ENCODE measurements around the gene NME7. TPM values are rescaled to one million over a fixed set of nuclear protein-coding genes. Genes with fewer than 3 reads are reported as not detected.
A peak's percentile ranks its signal among the peaks of the same experiment; 100 is the strongest.

The NME7 gene
- polyA plus RNA-seq, 1 of the 3 experiments (the other 2 are of a cell fraction): 13.7 TPM

GRCh38 chr1:169347688-169348382 lies 19.8 kb downstream of the NME7 start:
- H3K36me3 ChIP-seq (replicated peaks in 1 of 2; ENCODE audit: control insufficient read depth in 1 of 2, insufficient read depth in 2 of 2, low read length in 1 of 2): peaks cover 0 to 3% of the 10 kb centered on the region in 2 experiments
- H3K4me1 ChIP-seq (ENCODE audit: control insufficient read depth in 1 of 2, insufficient read depth in 2 of 2, low read depth in 1 of 2, low read length in 1 of 2): peaks cover 4% of the 10 kb centered on the region in 2 experiments; a peak in 1 of 4 replicates
- TF ChIP-seq REST (IDR thresholded peaks at IDR 0.05; ENCODE audit: low read depth, low read length) (no peak), YY1 (IDR thresholded peaks at IDR 0.05; ENCODE audit: low read depth) (no peak), GABPA (IDR thresholded peaks at IDR 0.05; ENCODE audit: low read depth) (no peak), JUND (IDR thresholded peaks at IDR 0.05) (no peak), IRF3 (IDR thresholded peaks at IDR 0.05; ENCODE audit: low read depth, low read length) (no peak), TAF1 (IDR thresholded peaks at IDR 0.05; ENCODE audit: borderline replicate concordance, low read depth, low read length) (no peak), PBX3 (IDR thresholded peaks at IDR 0.05) (no peak), NFIC (IDR thresholded peaks at IDR 0.05; ENCODE audit: borderline replicate concordance) (no peak)
- peak overlapping the region in 1 of 2 experiments; percentile 12; a peak in 1 of 4 replicates for H3K27ac ChIP-seq (ENCODE audit: low read depth in 2 of 2, low read length in 1 of 2)
- DNase-seq: no peak
- no peak overlapping the region for H3K4me3 ChIP-seq (ENCODE audit: low read depth in 2 of 2, low read length in 1 of 2)
- H3K27me3 ChIP-seq (ENCODE audit: insufficient read depth): no peaks in the 10 kb centered on the region
- H3F3A ChIP-seq (replicated peaks; ENCODE audit: insufficient read depth): no peaks in the 10 kb centered on the region
- no peak overlapping the region for H2AFZ ChIP-seq (ENCODE audit: low read depth)
- WGBS (ENCODE audit: low lambda C conversion rate): 79% methylated on average over 2 of the region's 2 CpGs
- ChIA-PET CTCF (interaction anchor here (0.6 to 9.0 kb wide), 70 partner anchors 8 to 1187 kb away, joined by 3 to 189 read pairs (median 4); partner anchors contain the start of genes ATP1B1, BLZF1 and NME7), POLR2A (interaction anchor here (0.7 to 0.9 kb wide), 3 partner anchors 239 to 757 kb away, joined by 3 to 4 read pairs (median 3); no protein-coding TSS in a partner anchor)
- no peak overlapping the region for H3K4me2 ChIP-seq
- peaks cover 28% of the 10 kb centered on the region; the same call in 1 of the 2 replicates for H3K79me2 ChIP-seq (ENCODE audit: insufficient read depth)
- H3K9me2 ChIP-seq: no peaks in the 10 kb centered on the region
- no peaks in the 10 kb centered on the region for H4K20me1 ChIP-seq (ENCODE audit: insufficient read depth)
- no peak overlapping the region for H3K9ac ChIP-seq
- H3K9me3 ChIP-seq: 0 out of 2 replicates have a peak, but pooled peaks cover 4% of the 10 kb centered on the region

GRCh38 chr1:169346036-169346589 lies 21.5 kb downstream of the NME7 start:
- H3K79me2 ChIP-seq (ENCODE audit: insufficient read depth): peaks cover 11% of the 10 kb centered on the region; the same call in 1 of the 2 replicates
- no peaks in the 10 kb centered on the region for H4K20me1 ChIP-seq (ENCODE audit: insufficient read depth)
- H3K9me2 ChIP-seq: no peaks in the 10 kb centered on the region
- H3K9ac ChIP-seq: no peak overlapping the region
- H3K9me3 ChIP-seq: no peaks in the 10 kb centered on the region
- POLR2A ChIA-PET: no interaction called here
- no peaks in the 10 kb centered on the region for H3K27me3 ChIP-seq (ENCODE audit: insufficient read depth)
- H3K36me3 ChIP-seq (replicated peaks in 1 of 2; ENCODE audit: control insufficient read depth in 1 of 2, insufficient read depth in 2 of 2, low read length in 1 of 2): peaks cover 0 to 3% of the 10 kb centered on the region in 2 experiments
- H3K4me3 ChIP-seq (ENCODE audit: low read depth in 2 of 2, low read length in 1 of 2): no peak overlapping the region
- no peak for DNase-seq
- no peak overlapping the region for H3K4me2 ChIP-seq
- WGBS (ENCODE audit: low lambda C conversion rate): 97% methylated on average over 3 of the region's 3 CpGs
- CTCF ChIA-PET: interaction anchor here (4.2 to 9.0 kb wide), 2 partner anchors 739 to 1004 kb away, joined by 36 to 189 read pairs; no protein-coding TSS in a partner anchor
- no peak overlapping the region for H2AFZ ChIP-seq (ENCODE audit: low read depth)
- H3F3A ChIP-seq (replicated peaks; ENCODE audit: insufficient read depth): no peaks in the 10 kb centered on the region
- peaks cover 4% of the 10 kb centered on the region in 2 experiments; a peak in 1 of 4 replicates for H3K4me1 ChIP-seq (ENCODE audit: control insufficient read depth in 1 of 2, insufficient read depth in 2 of 2, low read depth in 1 of 2, low read length in 1 of 2)
- no peak overlapping the region for H3K27ac ChIP-seq (ENCODE audit: low read depth in 2 of 2, low read length in 1 of 2)
- TF ChIP-seq FOXM1 (IDR thresholded peaks at IDR 0.05; ENCODE audit: low read depth) (no peak), CHD2 (IDR thresholded peaks at IDR 0.05; ENCODE audit: low read length, partially characterized antibody) (no peak), RXRA (IDR thresholded peaks at IDR 0.05; ENCODE audit: borderline replicate concordance, low read depth) (no peak), REST (IDR thresholded peaks at IDR 0.05; ENCODE audit: low read depth, low read length) (no peak), MXI1 (IDR thresholded peaks at IDR 0.05; ENCODE audit: low read depth, low read length) (no peak), MAX (IDR thresholded peaks at IDR 0.05; ENCODE audit: low read depth) (no peak), PBX3 (IDR thresholded peaks at IDR 0.05) (no peak)

Measured in SK-N-SH (cell line).